DLD1 (cell line): ENCODE data around the gene R3HDM1.
"Not testable (repeated sequence)": the region's sequence is repeated elsewhere in the genome, so short reads cannot be mapped to it uniquely, and the experiment has no call there.

ENCODE experiments used
- in situ Hi-C: cut with HindIII; loops from 2 replicates; pipeline ENCODE4 v1.10.0; 2017; ENCODE audit warnings: low sequenced_read_pairs

The R3HDM1 gene

DNA sequence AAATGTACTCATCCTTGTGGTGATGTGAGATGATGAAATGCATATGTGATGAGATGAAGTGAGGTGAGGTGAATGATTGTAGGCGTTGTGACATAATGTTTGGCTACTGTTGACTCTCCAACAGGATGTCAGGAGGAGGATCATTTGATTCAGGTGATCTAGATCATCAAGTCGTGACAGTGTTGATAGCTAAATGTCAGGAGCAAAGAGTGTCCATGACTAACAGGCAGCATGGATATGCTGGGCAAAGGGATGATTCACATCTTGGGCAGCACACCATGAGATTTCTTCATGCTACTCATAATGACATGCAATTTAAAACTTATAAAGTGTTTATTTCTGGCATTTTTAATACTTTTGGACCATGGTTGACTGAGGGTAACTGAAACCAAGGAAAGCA lies 170.2 kb downstream of the R3HDM1 start:
- in situ Hi-C loops: no loop called here

DNA sequence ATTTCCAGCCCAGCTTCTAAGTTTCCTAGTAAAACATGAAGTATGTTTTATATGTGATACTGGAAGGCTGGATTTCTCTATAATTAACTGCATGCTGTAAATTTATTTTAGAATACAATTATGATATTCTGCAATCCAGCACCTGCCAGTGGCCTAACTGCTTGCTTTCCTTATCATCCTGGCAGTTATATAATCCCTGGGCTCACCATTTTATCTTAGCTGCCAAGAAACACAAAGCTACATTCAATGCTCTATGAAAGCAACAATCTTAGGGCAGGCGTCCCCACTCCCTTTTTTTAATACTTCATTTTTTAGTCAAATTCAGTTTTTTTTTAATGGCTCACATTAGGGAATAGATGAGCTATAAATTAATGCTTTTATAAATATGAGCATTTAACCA lies 172.0 kb downstream of the R3HDM1 start:
- in situ Hi-C loops: no loop called here

DNA sequence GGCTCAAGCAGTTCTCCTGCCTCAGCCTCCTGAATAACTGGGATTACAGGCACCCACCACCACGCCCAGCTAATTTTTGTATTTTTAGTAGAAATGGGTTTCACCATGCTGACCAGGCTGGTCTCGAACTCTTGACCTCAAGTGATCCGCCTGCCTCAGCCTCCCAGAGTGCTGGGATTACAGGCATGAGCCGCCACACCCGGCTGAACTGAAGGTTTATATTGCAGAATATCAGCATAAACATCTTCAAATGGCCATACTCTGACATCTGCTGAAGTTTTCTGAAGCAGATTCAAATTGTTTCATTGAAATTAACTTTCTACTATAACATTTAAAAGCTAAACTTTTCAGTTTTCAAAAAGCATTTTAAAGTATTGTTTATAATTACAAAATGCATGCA lies 172.8 kb downstream of the R3HDM1 start:
- in situ Hi-C loops: not testable (repeated sequence)

DNA sequence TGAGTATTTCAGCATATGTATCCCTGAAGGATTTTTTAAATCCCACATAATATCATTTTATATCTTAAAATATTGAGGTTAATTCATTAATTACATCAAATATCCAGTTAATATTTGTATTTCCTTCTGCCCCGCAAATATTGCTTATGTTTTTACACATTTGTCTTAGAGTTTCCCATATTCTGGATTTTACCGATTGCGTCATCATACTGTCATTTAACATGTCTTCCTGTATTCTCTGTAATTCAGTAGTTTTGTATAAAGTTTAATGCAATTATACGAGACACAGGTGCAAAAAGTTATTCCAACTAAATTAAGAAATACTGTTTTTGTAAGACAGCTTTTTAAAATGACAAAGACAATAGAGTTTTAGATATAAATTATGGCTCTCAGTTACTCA lies 176.9 kb downstream of the R3HDM1 start:
- in situ Hi-C loops: no loop called here

DNA sequence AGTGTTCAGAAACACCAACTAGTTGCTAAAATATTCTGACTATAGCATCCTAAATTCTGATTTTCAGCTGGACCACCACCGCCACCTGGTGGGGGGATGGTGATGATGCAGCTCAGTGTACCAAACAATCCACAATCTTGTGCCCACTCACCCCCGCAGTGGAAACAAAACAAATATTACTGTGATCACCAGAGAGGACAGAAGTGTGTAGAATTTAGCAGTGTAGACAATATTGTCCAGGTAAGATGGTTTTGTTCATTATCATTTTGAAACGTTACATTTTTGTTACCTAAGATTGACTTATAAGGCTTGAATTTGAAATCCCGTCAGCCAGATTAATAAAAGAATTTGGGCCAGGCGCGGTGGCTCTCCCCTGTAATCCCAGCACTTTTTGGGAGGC lies 178.7 kb downstream of the R3HDM1 start:
- in situ Hi-C loops: no loop called here

DNA sequence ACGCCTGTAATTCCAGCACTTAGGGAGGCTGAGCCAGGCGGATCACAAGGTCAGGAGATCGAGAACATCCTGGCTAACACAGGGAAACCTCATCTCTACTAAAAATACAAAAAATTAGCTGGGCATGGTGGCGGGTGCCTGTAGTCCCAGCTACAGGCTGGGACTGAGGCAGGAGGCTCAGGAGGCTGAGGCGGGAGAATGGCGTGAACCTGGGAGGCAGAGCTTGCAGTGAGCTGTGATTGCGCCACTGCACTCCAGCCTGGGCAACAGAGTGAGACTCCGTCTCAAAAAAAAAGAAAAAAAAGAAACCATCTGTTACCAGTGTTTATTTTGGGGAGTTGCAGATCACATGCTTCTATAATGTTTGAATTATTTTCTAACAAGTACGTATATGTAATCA lies 183.8 kb downstream of the R3HDM1 start:
- in situ Hi-C loops: not testable (repeated sequence)

DNA sequence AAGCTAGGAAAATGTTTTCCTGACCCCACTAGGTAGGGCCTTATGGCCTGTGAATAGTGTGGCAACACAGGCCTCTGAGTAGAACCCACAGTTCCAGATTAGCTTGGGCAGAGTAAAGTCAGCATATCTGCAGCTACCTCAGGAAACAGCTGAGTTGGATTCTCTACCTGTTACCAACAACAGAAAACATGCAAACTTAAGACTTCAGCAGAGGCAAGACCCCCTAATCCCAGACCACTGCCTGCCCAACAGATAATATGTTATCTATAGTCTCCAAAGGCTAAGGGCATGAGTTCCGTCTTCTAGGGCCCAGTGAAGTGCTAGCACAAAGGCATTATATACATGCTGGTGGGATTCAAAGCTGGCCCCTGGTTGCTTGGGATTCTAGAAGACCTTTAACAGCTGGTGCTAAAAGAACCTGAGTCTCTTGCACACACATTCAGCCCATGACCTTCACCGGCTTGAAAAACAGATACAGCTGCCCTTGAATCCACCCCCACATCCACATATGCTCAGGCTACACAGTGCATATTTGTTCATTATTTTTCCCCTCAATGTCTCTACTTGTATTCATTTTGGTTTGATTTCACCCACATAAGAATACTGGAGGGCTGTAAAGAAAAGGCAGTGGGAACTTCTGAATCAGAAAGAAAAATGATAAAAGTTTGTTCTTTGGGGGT lies 196.9 kb downstream of the R3HDM1 start:
- in situ Hi-C loops: no loop called here

DNA sequence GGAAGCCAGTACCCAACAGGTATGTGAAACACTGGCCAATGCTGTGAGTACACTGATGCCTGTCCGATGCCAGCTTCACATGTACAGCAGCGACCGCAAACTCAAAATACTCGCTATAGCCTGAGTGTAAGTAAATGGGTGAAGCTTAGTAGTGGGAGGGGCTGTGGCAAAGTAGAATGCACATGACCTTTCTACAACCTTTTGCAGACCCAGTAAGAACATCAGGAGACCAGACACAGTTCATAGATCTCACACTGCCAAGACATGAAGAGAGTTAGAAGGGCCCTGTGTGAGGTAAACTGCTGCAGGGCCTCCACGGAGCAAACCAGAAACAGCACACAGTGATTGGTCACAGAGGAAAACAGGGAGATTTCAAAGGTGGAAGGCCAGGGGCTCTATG lies 201.3 kb downstream of the R3HDM1 start:
- in situ Hi-C loops: no loop called here

DNA sequence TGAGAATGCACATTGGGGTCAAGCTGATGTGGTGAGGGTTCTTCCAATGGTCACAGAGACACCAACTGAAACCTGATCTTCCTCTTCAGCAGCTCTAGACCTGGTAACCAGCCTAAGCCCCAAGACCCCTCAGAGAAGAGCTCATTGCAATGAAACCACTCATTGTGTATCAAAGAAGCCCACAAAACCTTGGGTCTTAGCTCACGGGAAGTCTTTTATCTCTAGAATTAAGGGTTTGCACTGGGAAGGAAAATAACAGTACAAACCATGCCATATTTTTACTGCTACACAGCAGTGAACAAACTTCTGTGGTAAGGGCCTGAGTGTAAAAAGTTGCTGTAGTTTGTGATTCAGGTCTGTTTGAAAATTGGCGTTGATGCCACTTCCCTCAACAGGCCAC lies 201.8 kb downstream of the R3HDM1 start:
- in situ Hi-C loops: no loop called here

DNA sequence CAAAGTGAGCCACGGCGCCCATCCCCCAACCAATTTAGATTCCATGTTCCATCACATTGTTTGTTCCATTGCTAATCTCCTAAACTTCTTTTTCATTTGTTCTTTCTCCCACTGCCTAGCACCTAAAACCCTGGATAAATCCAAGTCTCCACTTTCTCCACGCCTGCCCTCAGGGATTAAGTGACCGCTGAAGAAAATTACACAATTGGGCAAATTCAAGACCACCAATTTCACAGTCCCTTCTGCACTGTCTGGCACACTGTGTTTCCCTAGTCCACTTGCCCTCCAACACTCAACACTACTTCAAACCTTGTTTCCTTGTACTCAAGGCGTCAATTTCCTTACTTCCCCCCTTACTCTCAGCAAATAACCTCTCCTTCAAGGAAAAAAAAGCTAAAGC lies 205.3 kb downstream of the R3HDM1 start:
- in situ Hi-C loops: no loop called here

DNA sequence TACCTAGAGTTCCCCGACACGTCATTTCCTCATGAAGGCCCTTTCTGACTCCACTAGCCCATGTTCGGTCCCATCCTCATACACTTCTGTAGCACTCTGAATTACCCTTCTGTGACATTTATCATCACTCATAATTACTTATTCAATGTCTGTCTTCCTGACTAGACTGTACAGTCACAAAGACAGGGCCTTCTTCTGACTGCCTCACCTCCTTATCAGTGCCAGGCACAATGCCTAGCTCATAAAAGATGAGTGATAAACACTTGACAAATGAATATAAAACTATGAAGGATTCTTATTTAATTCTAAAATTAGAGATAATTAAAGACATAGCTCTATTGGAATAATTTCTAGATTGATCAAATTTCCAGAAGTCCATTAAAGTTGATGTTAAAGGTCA lies 208.9 kb downstream of the R3HDM1 start:
- in situ Hi-C loops: no loop called here

DNA sequence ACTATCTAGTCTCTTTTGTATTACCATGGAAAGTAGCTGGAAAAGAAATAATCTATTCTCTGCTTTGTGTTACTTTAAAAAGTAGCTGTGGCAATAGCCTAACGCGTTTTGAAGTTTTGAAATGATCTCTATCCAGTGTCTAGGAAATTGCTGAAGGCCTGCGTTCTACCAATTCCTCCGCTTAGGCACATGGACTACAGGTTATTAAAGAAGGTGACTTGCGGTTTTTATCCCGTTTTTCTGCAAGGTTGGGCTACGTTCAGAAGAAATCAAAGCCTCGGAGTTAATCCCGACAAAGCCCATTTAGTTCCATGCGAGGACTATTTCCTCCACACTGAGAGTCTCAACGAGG lies 209.7 kb downstream of the R3HDM1 start:
- in situ Hi-C loops: no loop called here

DNA sequence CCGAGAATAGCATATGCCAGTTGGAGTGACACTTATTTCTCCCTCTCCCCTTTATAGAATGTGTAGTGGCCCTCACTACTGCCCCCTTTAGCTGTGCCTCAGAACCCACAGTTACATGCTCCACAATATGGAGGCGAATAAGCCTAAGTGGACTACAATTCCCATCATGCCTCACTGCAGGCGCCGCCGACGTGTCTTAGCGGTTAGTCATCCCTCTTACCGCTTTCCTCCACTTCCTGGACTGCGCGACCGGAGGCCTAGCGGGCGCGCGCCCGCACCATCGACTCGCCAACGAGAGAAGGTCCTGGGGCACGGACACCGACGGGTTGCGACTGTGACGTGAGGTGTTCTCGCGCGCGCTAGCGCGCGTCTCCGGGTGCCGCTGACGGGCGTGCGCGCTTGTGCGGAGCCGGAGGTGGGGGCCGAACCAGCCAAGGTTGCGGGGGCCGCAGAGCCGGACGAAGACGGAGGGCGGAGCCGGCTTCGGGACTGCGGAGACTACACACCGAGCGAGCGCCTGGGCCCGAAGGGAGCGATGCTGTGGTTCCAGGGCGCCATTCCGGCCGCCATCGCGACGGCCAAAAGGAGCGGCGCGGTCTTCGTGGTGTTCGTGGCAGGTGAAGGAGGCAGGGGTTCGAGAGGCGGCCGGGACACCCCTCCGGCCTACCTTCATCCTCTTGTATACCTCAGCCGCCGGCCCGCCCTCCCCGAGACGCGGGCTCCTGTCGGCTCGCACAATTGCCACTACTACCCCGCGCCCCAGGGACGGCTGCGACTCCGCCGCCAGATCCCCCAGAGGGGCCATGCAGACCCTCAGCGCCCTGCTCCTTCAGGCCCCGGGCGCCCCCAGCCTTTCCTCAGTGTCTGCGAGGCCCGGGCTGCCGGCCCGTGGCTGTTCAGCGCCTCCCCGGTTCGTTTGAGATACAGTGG lies 210.4 kb downstream of the R3HDM1 start, which contains the start of gene UBXN4:
Gene UBXN4, plus strand, starts transcription at position 461 of the 930 bp plus-strand sequence. Its CDS starts 75 bp downstream, at position 536.
- in situ Hi-C loops: no loop called here

DNA sequence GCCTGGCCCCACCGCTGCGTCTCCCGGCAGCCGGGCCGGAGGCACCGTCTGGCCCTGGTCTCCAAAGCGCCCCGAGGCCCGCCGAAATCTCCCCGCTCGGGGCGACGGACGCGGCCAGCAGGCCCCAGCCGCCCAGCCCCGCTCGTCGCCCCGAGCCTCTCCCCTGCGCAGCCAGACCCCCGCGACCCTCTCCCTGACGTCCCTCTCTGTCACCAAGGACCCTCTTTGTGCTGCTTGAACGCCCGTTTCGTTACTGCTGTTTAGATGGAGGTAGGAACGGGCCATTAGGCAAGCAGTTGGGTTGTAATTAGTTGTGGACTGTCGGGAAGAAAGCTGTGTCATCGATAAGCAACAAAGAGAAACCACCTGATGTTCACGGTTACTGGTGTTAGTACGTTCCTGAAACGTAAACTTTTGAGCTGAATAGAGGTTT lies 211.1 kb downstream of the R3HDM1 start:
- in situ Hi-C loops: no loop called here

DNA sequence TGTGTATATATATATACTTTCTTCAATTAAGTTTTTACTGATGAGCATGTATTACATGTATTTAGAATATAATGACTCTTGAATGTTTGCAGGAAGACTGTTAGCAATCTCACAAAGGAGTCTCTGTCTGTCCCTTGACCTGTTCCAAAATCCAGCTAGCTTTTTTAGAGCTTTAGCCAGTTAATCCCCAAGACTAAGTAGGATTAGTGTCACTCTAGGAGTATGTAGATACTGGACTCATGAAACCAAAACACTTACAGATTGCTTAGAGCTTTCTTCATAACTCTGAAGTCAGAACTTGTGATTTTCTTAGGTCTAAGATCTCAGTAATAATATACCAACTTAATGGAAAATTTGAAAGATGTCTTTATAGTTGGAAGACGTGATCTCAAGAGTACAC lies 212.6 kb downstream of the R3HDM1 start:
- in situ Hi-C loops: no loop called here

DNA sequence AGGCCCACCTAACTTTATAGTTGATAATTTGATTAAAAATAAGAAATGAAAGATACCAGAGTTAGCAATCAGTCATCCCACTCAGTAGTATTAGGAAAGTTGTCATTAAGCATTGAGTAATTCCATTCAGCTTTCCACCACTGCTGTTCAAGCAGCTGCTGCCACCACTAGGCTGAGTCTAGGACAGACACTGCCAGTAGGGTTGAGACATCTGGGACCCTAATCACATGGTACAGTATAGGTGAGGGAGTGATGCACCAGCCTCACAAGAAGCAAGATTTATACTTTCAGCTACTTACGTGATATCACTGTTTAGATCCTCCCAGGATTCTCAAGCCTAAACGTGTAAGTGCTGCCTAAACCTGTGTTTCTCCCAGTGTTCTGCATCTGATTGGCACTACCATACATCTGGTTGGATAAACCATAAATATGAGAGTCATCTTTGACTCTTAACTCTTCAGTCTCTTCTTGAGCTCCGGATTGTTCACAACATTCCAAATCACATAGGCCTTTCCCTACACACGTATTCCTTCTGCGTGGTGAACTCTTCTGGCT lies 213.6 kb downstream of the R3HDM1 start:
- in situ Hi-C loops: no loop called here

DNA sequence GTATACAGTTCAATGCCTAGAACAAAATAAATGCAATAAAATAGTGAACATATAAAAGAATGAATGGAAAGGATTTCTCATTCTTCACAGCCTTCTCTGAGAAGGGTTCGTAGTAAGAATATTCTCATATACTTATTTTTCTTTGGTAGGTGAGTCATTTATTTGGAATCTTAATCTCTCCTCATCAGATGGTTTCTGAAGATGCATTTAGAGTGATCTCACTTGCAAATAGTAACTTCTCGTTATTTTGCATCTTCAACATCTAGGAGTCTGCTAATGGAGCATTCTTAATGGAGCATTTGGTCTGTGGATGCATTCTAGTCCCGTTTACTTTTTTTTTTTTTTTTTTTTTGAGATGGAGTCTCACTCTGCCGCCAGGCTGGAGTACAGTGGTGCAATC lies 214.3 kb downstream of the R3HDM1 start:
- in situ Hi-C loops: no loop called here

DNA sequence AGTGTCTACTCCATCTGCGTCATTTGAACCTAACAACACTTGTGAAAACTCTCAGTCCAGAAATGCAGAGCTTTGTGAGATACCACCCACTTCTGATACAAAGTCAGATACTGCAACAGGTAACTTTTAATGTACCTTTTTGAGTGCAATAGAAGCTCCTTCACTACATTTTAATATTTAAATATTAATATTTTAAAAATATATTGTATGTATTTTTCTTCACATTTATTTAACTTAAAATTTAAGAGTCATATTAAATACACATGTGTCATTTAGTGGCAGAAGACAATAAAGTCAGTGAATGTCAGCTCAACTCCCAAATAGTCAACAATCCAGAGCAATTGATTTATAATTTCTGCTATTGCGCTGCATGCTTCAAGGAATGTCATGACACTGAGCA lies 224.3 kb downstream of the R3HDM1 start:
- in situ Hi-C loops: no loop called here

DNA sequence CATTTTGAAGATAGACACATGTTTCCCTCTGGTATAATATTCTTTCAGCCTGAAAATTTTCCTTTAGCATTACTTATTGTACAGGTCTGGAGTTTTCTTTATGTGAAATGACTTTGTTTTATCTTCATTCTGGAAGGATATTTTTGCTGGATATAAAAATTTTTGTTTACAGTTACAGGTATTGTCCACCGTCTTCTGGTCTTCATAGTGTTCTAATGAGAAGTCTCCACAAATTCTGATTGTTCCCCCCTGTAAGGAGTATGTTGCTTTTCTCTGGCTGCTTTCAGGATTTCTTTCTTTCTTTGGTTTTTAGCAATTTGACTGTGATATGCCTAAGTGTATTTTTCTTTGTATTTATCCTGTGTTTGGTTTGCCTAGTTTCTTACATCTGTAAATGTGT lies 225.4 kb downstream of the R3HDM1 start:
- in situ Hi-C loops: no loop called here

DNA sequence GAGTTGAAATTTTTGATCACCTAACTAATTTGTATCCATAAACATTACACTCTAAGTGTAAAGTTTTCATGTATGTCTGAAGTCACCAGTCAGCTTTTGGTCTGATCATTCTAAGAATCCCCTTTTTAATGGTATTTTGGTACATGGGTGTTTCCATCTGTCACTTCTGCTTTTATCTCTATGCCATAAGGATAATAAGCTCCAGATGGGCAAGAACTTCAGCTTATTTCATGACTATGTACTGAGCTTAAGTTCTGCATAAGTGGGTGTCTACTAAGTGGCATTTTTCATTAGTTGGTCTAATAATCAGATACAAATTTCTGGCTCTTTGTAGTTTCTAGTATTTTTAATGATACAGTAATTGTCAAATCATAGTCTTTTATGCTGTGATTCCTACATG lies 230.7 kb downstream of the R3HDM1 start:
- in situ Hi-C loops: no loop called here

DNA sequence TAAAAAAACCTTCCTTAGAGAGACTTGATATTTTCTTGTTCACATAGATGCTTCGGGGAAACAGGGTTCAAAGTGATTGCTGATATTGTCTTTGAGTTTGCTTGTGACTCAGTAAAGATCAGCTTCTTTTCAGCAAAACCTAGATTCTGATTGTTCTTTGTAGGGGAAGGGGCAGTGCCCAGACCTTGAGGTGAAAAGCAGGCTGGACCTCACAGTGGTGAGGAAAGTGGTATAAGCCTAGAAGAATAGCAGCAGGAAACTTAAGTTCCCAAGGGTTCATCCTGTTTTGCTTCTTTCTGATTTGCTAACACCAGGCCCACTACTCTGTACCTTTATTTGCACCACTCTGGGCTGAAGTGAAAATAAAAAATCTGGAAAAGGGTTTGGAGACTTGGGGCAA lies 231.2 kb downstream of the R3HDM1 start:
- in situ Hi-C loops: no loop called here

DNA sequence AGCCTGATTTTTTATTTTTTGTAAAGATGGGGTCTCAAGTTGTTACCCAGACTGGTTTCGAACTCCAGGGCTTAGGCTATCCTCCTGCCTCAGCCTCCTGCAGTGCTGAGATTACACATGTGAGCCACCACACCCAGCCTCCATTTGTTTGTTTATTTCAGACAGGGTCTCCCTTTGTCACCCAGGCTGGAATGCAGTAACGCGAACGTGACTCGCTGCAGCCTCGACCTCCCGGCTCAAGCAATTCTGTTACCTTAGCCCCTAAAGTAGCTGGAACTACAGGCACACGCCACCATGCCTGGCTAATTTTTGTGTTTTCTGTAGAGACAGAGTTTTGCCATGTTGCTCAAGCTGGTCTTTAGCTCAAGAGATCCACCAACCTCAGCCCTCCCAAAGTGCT lies 237.6 kb downstream of the R3HDM1 start:
- in situ Hi-C loops: no loop called here
